Stimulated activated CD4-positive, alpha-beta T cell treated with anti-CD3 and anti-CD28 coated beads, Interleukin-2, amount 100 ng/mL, for 4 hours (primary cell): ENCODE measurements around the gene ENPP7.

Experiments
- DNase-seq: peaks from one replicate; pipeline ENCODE4 v3.0.0-alpha.2; 2020; ENCODE audit warnings: low read depth

Gene ENPP7

GRCh38 chr17:79730769-79731483, at the start of gene ENPP7:
Gene ENPP7, plus strand, starts transcription at chr17:79730943. Its CDS starts 197 bp downstream, at chr17:79731140.
- DNase-seq = no peak

GRCh38 chr17:79681101-79681621, 49.6 kb upstream of the ENPP7 start:
- no peak for DNase-seq

GRCh38 chr17:79681628-79682261, 49.0 kb upstream of the ENPP7 start:
- DNase-seq = no peak

- no peak for DNase-seq
Observed at GRCh38 chr17:79683365-79683764, 47.4 kb upstream of the ENPP7 start.

GRCh38 chr17:79684132-79684985, 46.4 kb upstream of the ENPP7 start:
- no peak for DNase-seq

- no peak for DNase-seq
Observed at GRCh38 chr17:79685121-79685520, 45.6 kb upstream of the ENPP7 start.

GRCh38 chr17:79686476-79686875, 44.3 kb upstream of the ENPP7 start:
- no peak for DNase-seq

- DNase-seq = no peak
Observed at GRCh38 chr17:79690466-79690865, 40.3 kb upstream of the ENPP7 start.

GRCh38 chr17:79690988-79691836, 39.5 kb upstream of the ENPP7 start:
- DNase-seq = no peak

GRCh38 chr17:79691931-79692330, 38.8 kb upstream of the ENPP7 start:
- DNase-seq = no peak

- no peak for DNase-seq
Observed at GRCh38 chr17:79693419-79693818, 37.3 kb upstream of the ENPP7 start.

- DNase-seq = no peak
Observed at GRCh38 chr17:79695293-79695790, 35.4 kb upstream of the ENPP7 start.

- no peak for DNase-seq
Observed at GRCh38 chr17:79695797-79696609, 34.7 kb upstream of the ENPP7 start.

- no peak for DNase-seq
Observed at GRCh38 chr17:79696610-79696982, 34.1 kb upstream of the ENPP7 start.

GRCh38 chr17:79698146-79698846, 32.4 kb upstream of the ENPP7 start:
- no peak for DNase-seq

GRCh38 chr17:79699386-79700036, 31.2 kb upstream of the ENPP7 start:
- DNase-seq = no peak

- DNase-seq = no peak
Observed at GRCh38 chr17:79700592-79700991, 30.2 kb upstream of the ENPP7 start.

GRCh38 chr17:79702034-79702433, 28.7 kb upstream of the ENPP7 start:
- no peak for DNase-seq

- DNase-seq = no peak
Observed at GRCh38 chr17:79702550-79703236, 28.1 kb upstream of the ENPP7 start.
